BE2C (cell line): ENCODE measurements around the gene VEGFB.
A peak's percentile ranks its signal among the peaks of the same experiment; 100 is the strongest.

Experiments used
- DNase-seq: peaks from one replicate; pipeline ENCODE4 v3.0.0-alpha.2; 2020
- H3K27me3 ChIP-seq: fragments of 250-450 bp; sonication (Bioruptor Pico); 2 replicates; pipeline ENCODE4 v1.5.1; 2020; ENCODE audit warnings: mild to moderate bottlenecking
- H3K36me3 ChIP-seq: fragments of 250-450 bp; sonication (Bioruptor Pico); 2 replicates; pipeline ENCODE4 v1.5.1; 2020; ENCODE audit warnings: mild to moderate bottlenecking
- H3K4me1 ChIP-seq: fragments of 250-450 bp; sonication (Bioruptor Pico); 2 replicates; pipeline ENCODE4 v1.5.1; 2020
- H3K4me3 ChIP-seq: 2 replicates; pipeline ENCODE4 v1.5.1; 2011; ENCODE audit warnings: low read depth, low read length
- H3K9me3 ChIP-seq: fragments of 250-450 bp; sonication (Bioruptor Pico); 2 replicates; pipeline ENCODE4 v1.5.1; 2020
- TF ChIP-seq, protein P1 (sequence below): IDR thresholded peaks from 2 replicates; pipeline ENCODE4 v1.5.1; 2012; ENCODE audit warnings: mild to moderate bottlenecking, low read depth, low read length

The VEGFB gene

GRCh38 chr11:64241491-64242374, 7.3 kb downstream of the VEGFB start:
- H3K4me1 ChIP-seq = peaks cover 4% of the 10 kb centered on the region
- TF ChIP-seq, protein P1, sequence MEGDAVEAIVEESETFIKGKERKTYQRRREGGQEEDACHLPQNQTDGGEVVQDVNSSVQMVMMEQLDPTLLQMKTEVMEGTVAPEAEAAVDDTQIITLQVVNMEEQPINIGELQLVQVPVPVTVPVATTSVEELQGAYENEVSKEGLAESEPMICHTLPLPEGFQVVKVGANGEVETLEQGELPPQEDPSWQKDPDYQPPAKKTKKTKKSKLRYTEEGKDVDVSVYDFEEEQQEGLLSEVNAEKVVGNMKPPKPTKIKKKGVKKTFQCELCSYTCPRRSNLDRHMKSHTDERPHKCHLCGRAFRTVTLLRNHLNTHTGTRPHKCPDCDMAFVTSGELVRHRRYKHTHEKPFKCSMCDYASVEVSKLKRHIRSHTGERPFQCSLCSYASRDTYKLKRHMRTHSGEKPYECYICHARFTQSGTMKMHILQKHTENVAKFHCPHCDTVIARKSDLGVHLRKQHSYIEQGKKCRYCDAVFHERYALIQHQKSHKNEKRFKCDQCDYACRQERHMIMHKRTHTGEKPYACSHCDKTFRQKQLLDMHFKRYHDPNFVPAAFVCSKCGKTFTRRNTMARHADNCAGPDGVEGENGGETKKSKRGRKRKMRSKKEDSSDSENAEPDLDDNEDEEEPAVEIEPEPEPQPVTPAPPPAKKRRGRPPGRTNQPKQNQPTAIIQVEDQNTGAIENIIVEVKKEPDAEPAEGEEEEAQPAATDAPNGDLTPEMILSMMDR = no peak
- H3K36me3 ChIP-seq = no peaks in the 10 kb centered on the region
- H3K9me3 ChIP-seq = no peaks in the 10 kb centered on the region
- peak; percentile 97 for DNase-seq
- peak overlapping the region; percentile 69 for H3K4me3 ChIP-seq
- no peaks in the 10 kb centered on the region for H3K27me3 ChIP-seq

- TF ChIP-seq, protein P1 = no peak
- Histone ChIP-seq H3K27me3 (no peaks in the 10 kb centered on the region), H3K4me1 (peaks cover 4% of the 10 kb centered on the region), H3K9me3 (no peaks in the 10 kb centered on the region), H3K4me3 (no peak overlapping the region), H3K36me3 (no peaks in the 10 kb centered on the region)
- no peak for DNase-seq
Observed at GRCh38 chr11:64243236-64243854, 9.0 kb downstream of the VEGFB start.

GRCh38 chr11:64244107-64244506, 9.7 kb downstream of the VEGFB start:
- H3K9me3 ChIP-seq = no peaks in the 10 kb centered on the region
- peaks cover 4% of the 10 kb centered on the region for H3K4me1 ChIP-seq
- H3K27me3 ChIP-seq = no peaks in the 10 kb centered on the region
- TF ChIP-seq, protein P1 = no peak
- no peaks in the 10 kb centered on the region for H3K36me3 ChIP-seq
- no peak overlapping the region for H3K4me3 ChIP-seq
- DNase-seq = no peak

DNA sequence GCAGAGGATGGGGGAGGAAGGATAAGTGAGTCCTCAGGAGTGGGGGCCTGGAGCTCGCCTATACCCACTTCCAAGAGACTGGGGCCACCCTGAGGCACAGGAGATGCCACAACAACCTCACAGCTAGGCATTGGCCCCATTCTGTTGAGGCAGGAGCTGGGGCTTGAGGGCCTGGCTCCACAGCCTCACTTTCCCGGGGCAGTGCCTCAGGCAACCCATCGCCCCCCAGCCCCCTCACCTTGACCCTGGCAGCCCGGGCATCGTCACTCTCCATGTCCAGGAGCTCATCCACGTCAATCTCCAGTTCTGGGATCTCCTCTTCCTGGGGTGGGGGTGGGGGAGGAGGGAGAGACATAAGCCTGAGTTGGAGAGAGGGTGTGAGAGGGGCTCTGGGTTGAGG, 10.6 kb downstream of the VEGFB start:
- H3K4me1 ChIP-seq = peaks cover 4% of the 10 kb centered on the region
- DNase-seq = no peak
- H3K4me3 ChIP-seq = peak overlapping the region; percentile 81

GRCh38 chr11:64245401-64245796, 11.0 kb downstream of the VEGFB start:
- TF ChIP-seq, protein P1 = no peak
- Histone ChIP-seq H3K36me3 (no peaks in the 10 kb centered on the region), H3K27me3 (no peaks in the 10 kb centered on the region), H3K4me3 (peak overlapping the region; percentile 81), H3K4me1 (no peaks in the 10 kb centered on the region; the same call in 1 of the 2 replicates), H3K9me3 (no peaks in the 10 kb centered on the region)
- DNase-seq = no peak

More for the DNA sequence above, 10.6 kb downstream of the VEGFB start:
- TF ChIP-seq, protein P1 = no peak
- H3K36me3 ChIP-seq = no peaks in the 10 kb centered on the region
- no peaks in the 10 kb centered on the region for H3K27me3 ChIP-seq
- H3K9me3 ChIP-seq = no peaks in the 10 kb centered on the region
